Uterus (tissue), 2 donors: ENCODE data around the gene TNFRSF6B.

Experiments used
- POLR2A ChIP-seq, 2 donors: fragments of 450-650 bp; IDR thresholded peaks; one replicate each; pipeline ENCODE4 v1.6.1; 2016; ENCODE audit warnings: antibody characterized with exemption in 2 of 2, mild to moderate bottlenecking in 1 of 2, moderate library complexity in 1 of 2
- TF ChIP-seq, protein P1 (sequence below), 4 experiments: fragments of 200-600 bp in 2 of 4; fragments of 450-650 bp in 2 of 4; sonication (generic) in 2 of 4; IDR thresholded peaks; one replicate each; pipeline ENCODE4 v1.5.1; 2016 to 2019; ENCODE audit warnings: antibody characterized with exemption in 4 of 4, mild to moderate bottlenecking in 2 of 4, moderate library complexity in 1 of 4

GRCh38 chr20:63711085-63711645 lies 14.7 kb downstream of the TNFRSF6B start:
- TF ChIP-seq, protein P1, sequence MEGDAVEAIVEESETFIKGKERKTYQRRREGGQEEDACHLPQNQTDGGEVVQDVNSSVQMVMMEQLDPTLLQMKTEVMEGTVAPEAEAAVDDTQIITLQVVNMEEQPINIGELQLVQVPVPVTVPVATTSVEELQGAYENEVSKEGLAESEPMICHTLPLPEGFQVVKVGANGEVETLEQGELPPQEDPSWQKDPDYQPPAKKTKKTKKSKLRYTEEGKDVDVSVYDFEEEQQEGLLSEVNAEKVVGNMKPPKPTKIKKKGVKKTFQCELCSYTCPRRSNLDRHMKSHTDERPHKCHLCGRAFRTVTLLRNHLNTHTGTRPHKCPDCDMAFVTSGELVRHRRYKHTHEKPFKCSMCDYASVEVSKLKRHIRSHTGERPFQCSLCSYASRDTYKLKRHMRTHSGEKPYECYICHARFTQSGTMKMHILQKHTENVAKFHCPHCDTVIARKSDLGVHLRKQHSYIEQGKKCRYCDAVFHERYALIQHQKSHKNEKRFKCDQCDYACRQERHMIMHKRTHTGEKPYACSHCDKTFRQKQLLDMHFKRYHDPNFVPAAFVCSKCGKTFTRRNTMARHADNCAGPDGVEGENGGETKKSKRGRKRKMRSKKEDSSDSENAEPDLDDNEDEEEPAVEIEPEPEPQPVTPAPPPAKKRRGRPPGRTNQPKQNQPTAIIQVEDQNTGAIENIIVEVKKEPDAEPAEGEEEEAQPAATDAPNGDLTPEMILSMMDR (IDR thresholded peaks at IDR 0.05), result no peak
- no peak for TF ChIP-seq POLR2A (IDR thresholded peaks at IDR 0.05)
